Breast epithelium (tissue), 3 donors: ENCODE measurements around the gene DECR2.

Experiments used
- POLR2A ChIP-seq: fragments of 450-650 bp; IDR thresholded peaks from one replicate; pipeline ENCODE4 v1.6.1; 2016; ENCODE audit warnings: antibody characterized with exemption, mild to moderate bottlenecking, moderate library complexity
- POLR2AphosphoS5 ChIP-seq, 3 donors: sonication (generic); formaldehyde crosslinking; IDR thresholded peaks; one replicate each; pipeline ENCODE4 v1.6.1; 2017; ENCODE audit warnings: antibody characterized with exemption in 3 of 3
- TF ChIP-seq, protein P1 (sequence below), 3 donors: fragments of 450-650 bp; IDR thresholded peaks; one replicate each; pipeline ENCODE4 v1.5.1; 2016 to 2017; ENCODE audit warnings: antibody characterized with exemption in 3 of 3, mild to moderate bottlenecking in 3 of 3, moderate library complexity in 3 of 3

DNA sequence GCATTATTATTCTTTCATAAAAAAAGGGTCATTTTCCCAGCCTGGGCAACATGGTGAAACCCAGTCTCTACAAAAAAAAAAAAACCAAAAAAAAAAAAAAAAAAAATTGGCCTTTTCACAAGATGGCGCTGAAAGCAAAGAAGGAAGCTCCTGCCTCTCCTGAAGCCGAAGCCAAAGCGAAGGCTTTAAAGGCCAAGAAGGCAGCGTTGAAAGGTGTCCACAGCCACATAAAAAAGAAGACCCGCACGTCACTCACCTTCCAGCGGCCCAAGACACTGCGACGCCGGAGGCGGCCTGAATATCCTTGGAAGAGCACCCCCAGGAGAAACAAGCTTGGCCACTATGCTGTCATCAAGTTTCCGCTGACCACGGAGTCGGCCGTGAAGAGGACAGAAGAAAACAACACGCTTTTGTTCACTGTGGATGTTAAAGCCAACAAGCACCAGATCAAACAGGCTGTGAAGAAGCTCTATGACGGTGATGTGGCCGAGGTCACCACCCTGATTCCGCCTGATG is 15.0 kb upstream of the DECR2 start:
- TF ChIP-seq, protein P1, sequence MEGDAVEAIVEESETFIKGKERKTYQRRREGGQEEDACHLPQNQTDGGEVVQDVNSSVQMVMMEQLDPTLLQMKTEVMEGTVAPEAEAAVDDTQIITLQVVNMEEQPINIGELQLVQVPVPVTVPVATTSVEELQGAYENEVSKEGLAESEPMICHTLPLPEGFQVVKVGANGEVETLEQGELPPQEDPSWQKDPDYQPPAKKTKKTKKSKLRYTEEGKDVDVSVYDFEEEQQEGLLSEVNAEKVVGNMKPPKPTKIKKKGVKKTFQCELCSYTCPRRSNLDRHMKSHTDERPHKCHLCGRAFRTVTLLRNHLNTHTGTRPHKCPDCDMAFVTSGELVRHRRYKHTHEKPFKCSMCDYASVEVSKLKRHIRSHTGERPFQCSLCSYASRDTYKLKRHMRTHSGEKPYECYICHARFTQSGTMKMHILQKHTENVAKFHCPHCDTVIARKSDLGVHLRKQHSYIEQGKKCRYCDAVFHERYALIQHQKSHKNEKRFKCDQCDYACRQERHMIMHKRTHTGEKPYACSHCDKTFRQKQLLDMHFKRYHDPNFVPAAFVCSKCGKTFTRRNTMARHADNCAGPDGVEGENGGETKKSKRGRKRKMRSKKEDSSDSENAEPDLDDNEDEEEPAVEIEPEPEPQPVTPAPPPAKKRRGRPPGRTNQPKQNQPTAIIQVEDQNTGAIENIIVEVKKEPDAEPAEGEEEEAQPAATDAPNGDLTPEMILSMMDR (IDR thresholded peaks at IDR 0.05), result no peak
- no peak for TF ChIP-seq POLR2A
- TF ChIP-seq POLR2AphosphoS5 (IDR thresholded peaks at IDR 0.05), result peak in 1 of 3 donors; percentile 24
